ENCODE measurements around the gene C16orf87. TPM values are rescaled to one million over a fixed set of nuclear protein-coding genes. Genes with fewer than 3 reads are reported as not detected.

The C16orf87 gene
- total and polyA plus RNA-seq, 9 of the 15 experiments (the other 6 are each of a cell fraction or from before 2014, with no cell fraction given) = 7.8 to 16.7 (median 10.5) TPM

DNA sequence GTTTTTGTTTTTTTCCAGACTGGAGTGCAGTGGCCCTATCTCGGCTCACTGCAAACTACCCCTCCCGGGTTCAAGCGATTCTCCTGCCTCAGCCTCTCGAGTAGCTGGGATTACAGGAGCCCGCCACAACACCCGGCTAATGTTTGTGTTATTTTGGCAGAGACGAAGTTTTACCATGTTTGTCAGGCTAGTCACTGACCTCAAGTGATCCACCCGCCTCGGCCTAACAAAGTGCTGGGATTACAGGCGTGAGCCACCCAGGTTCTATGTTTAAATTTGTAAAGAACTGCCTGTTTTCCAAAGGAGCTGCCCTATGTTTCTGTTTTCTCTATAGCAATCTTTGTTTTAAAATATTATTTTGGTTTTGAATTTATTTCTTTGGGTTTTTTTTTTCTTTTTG, 13.8 kb upstream of the C16orf87 start:
- ChIA-PET CTCF (ENCODE audit: low intra/inter-chr PET ratio) (interaction anchor here (0.6 kb wide), 1 partner anchor 683 kb away, joined by 4 read pairs; no protein-coding TSS in a partner anchor), POLR2A (no interaction called here)
- intact Hi-C loops (cut with micrococcal nuclease) (no loop called here), in situ Hi-C loops (cut with MboI) (no loop called here)
- 72% methylated on average over 9 of the region's 10 CpGs for WGBS (ENCODE audit: insufficient coverage, low coverage, missing lambda C conversion rate)
- no peak for TF ChIP-seq ESRRA (IDR thresholded peaks at IDR 0.05; ENCODE audit: borderline replicate concordance, low read depth)
- Histone ChIP-seq H3K9me1 (ENCODE audit: control insufficient read depth, insufficient read depth, low read length) (no peaks in the 10 kb centered on the region), H3K4me2 (ENCODE audit: insufficient read depth, low read length) (no peak overlapping the region), H3K27me3 (ENCODE audit: control insufficient read depth in 2 of 2, insufficient read depth in 2 of 2, low read length in 2 of 2) (peaks cover 0 to 4% of the 10 kb centered on the region in 2 experiments; a peak in 2 of 5 replicates), H3K9ac (ENCODE audit: insufficient read depth in 1 of 2, low read depth in 2 of 2, low read length in 2 of 2) (no peak overlapping the region), H2AFZ (ENCODE audit: low read depth, low read length) (no peak overlapping the region), H3K36me3 (ENCODE audit: control insufficient read depth, insufficient read depth, low read length) (no peaks in the 10 kb centered on the region), H3K27ac (ENCODE audit: extremely low read depth, low read depth, low read length) (no peak overlapping the region), H3K79me2 (ENCODE audit: control insufficient read depth, insufficient read depth, low read length) (no peaks in the 10 kb centered on the region), H3K9me3 (replicated peaks; ENCODE audit: control insufficient read depth, insufficient read depth, low read depth, low read length) (no peaks in the 10 kb centered on the region), H3K4me1 (replicated peaks in 1 of 2; ENCODE audit: control insufficient read depth in 2 of 2, insufficient read depth in 2 of 2, low read length in 2 of 2) (peaks cover 0 to 5% of the 10 kb centered on the region in 2 experiments; a peak in 2 of 5 replicates), H4K20me1 (replicated peaks; ENCODE audit: control insufficient read depth, insufficient read depth, low read length) (no peaks in the 10 kb centered on the region), H3K4me3 (no peak overlapping the region)
- FAIRE-seq (no peak), ATAC-seq (no peak), DNase-seq (ENCODE audit: extremely low read depth in 1 of 4, low spot score in 3 of 4) (no peak)
- no TSS peak for BruUV-seq (replicated peaks)

- ChIA-PET CTCF (ENCODE audit: low intra/inter-chr PET ratio) (no interaction called here), POLR2A (interaction anchor here (0.5 to 0.6 kb wide), 2 partner anchors 108 to 276 kb away, joined by 3 read pairs; no protein-coding TSS in a partner anchor)
- Histone ChIP-seq H3K9me1 (ENCODE audit: control insufficient read depth, insufficient read depth, low read length) (no peaks in the 10 kb centered on the region), H3K4me3 (no peak overlapping the region), H4K20me1 (replicated peaks; ENCODE audit: control insufficient read depth, insufficient read depth, low read length) (no peaks in the 10 kb centered on the region), H2AFZ (ENCODE audit: low read depth, low read length) (no peak overlapping the region), H3K27ac (ENCODE audit: extremely low read depth, low read depth, low read length) (no peak overlapping the region), H3K4me1 (replicated peaks in 1 of 2; ENCODE audit: control insufficient read depth in 2 of 2, insufficient read depth in 2 of 2, low read length in 2 of 2) (peaks cover 0 to 5% of the 10 kb centered on the region in 2 experiments; a peak in 2 of 5 replicates), H3K36me3 (ENCODE audit: control insufficient read depth, insufficient read depth, low read length) (no peaks in the 10 kb centered on the region), H3K27me3 (ENCODE audit: control insufficient read depth in 2 of 2, insufficient read depth in 2 of 2, low read length in 2 of 2) (peaks cover 0 to 2% of the 10 kb centered on the region in 2 experiments; a peak in 2 of 5 replicates), H3K9ac (ENCODE audit: insufficient read depth in 1 of 2, low read depth in 2 of 2, low read length in 2 of 2) (no peak overlapping the region), H3K79me2 (ENCODE audit: control insufficient read depth, insufficient read depth, low read length) (no peaks in the 10 kb centered on the region), H3K4me2 (ENCODE audit: insufficient read depth, low read length) (no peak overlapping the region), H3K9me3 (replicated peaks; ENCODE audit: control insufficient read depth, insufficient read depth, low read depth, low read length) (no peaks in the 10 kb centered on the region)
- no peak for ATAC-seq
- intact Hi-C loops (cut with micrococcal nuclease) (no loop called here), in situ Hi-C loops (cut with MboI) (no loop called here)
- no TSS peak for BruUV-seq (replicated peaks)
- DNase-seq (ENCODE audit: extremely low read depth in 1 of 4, low spot score in 3 of 4) = no peak
- 76% methylated on average over 57 of the region's 74 CpGs for WGBS (ENCODE audit: insufficient coverage, low coverage, missing lambda C conversion rate)
- FAIRE-seq = no peak
- TF ChIP-seq ZNF518B (CRISPR knock-in tag; IDR thresholded peaks at IDR 0.05) = no peak
- TF ChIP-seq ZBTB1 (CRISPR knock-in tag; IDR thresholded peaks at IDR 0.05; ENCODE audit: borderline replicate concordance, low read depth) = no peak
- no peak for TF ChIP-seq ZKSCAN1 (IDR thresholded peaks at IDR 0.05; ENCODE audit: low read depth, low read length)
- TF ChIP-seq MAFG (tag; conservative IDR thresholded peaks at IDR 0.05) = no peak
- no peak for TF ChIP-seq MYNN (IDR thresholded peaks at IDR 0.05)
- TF ChIP-seq MYNN (CRISPR knock-in tag; IDR thresholded peaks at IDR 0.05) = no peak
- TF ChIP-seq PCBP2 (IDR thresholded peaks at IDR 0.05; ENCODE audit: low read depth, low read length, poor library complexity, severe bottlenecking) = no peak
- no peak for TF ChIP-seq ZNF224 (CRISPR knock-in tag; IDR thresholded peaks at IDR 0.05)
Observed at GRCh38 chr16:46843898-46844642, 13.1 kb upstream of the C16orf87 start.
